ENCODE results near the gene KIR2DL4. TPM values are rescaled to one million over a fixed set of nuclear protein-coding genes. Genes with fewer than 3 reads are reported as not detected.

The KIR2DL4 gene
- total and polyA plus RNA-seq, 2 of the 13 experiments (the other 11 are each of a cell fraction or from before 2014, with no cell fraction given) = not detected

DNA sequence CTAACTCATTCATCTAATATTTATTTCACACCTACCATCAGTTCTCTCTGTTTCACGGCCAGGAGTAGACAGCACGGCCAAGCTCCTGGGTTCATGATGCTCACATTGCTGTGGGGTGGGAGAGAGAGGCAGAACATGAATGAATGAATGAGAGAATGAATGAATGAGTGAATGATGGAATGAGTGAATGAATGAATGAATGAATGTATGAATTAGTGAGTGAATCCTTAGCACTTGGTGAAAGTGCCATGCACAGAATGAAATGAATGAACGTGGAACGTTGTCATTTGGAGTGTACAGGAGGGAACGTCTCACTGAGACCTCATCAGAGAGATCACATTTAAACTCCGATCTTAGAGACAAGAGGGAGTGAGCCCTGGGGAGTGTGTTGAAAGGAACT, 11.9 kb upstream of the KIR2DL4 start (continued):
- TF ChIP-seq, protein P1, sequence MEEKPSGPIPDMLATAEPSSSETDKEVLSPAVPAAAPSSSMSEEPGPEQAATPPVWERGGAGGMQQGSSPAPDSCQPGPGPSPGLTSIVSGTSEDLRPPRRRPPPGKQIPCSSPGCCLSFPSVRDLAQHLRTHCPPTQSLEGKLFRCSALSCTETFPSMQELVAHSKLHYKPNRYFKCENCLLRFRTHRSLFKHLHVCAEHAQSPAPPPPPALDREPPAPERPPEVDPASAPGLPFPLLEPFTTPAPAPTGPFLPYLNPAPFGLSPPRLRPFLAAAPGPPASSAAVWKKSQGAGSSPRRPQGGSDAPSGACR (CRISPR knock-in tag; IDR thresholded peaks at IDR 0.05) = no peak
- no peak for TF ChIP-seq ZNF335 (CRISPR knock-in tag; IDR thresholded peaks at IDR 0.05)

DNA sequence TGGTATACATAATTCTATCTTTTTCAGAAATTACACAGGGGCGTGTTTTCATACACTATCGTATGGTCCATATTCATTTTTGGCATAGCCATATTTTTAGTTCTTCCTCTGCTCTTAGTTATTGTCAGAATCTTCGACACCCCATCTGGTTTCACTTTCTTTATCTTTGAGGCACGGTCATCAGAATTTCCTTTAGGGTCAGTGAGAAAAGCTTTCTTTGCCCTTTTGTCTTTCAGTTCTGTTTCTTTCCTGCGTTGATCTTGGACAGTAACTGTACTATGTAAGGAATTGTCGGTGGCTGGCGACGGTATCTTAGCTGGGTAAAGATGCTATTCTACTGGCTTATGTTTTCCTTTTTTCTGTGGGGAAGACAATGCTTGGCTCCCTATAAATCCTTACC, 10.6 kb upstream of the KIR2DL4 start:
- Histone ChIP-seq H3K9ac (ENCODE audit: insufficient read depth, low read depth, low read length) (no peak overlapping the region), H3K4me1 (ENCODE audit: insufficient read depth, low read length) (no peaks in the 10 kb centered on the region), H3K36me3 (replicated peaks in 1 of 2; ENCODE audit: control insufficient read depth in 1 of 2, insufficient read depth in 2 of 2, low read length in 2 of 2) (no peaks in the 10 kb centered on the region), H3K9me3 (ENCODE audit: low read length) (no peaks in the 10 kb centered on the region), H3K27me3 (ENCODE audit: control insufficient read depth in 1 of 2, insufficient read depth in 2 of 2, low read length in 2 of 2) (peaks cover 0 to 8% of the 10 kb centered on the region in 2 experiments; a peak in 3 of 5 replicates), H3K27ac (ENCODE audit: extremely low read length, insufficient read depth, low read length) (no peak overlapping the region), H3K79me2 (ENCODE audit: insufficient read depth, low read length) (no peaks in the 10 kb centered on the region), H3K4me2 (ENCODE audit: low read depth, low read length) (no peak overlapping the region), H2AFZ (ENCODE audit: low read length) (no peak overlapping the region), H4K20me1 (ENCODE audit: insufficient read depth, low read length) (no peaks in the 10 kb centered on the region), H3K4me3 (replicated peaks in 1 of 3; ENCODE audit: insufficient read depth in 1 of 3, low read depth in 2 of 3, low read length in 3 of 3) (no peak overlapping the region)
- DNase-seq (ENCODE audit: low spot score) (no peak), FAIRE-seq (no peak), ATAC-seq (no peak)
- no TSS peak for BruUV-seq (replicated peaks)
- intact Hi-C loops (cut with micrococcal nuclease; ENCODE audit: unreplicated experiment) (no loop called here), in situ Hi-C loops (cut with HindIII; ENCODE audit: extremely low pct_ligation_motif_present, low pct_unique_long_range_greater_than_20kb) (no loop called here)
- 39% methylated on average over 8 of the region's 8 CpGs for WGBS (ENCODE audit: low lambda C conversion rate)
- ChIA-PET POLR2A (no interaction called here), CTCF (ENCODE audit: low intra/inter-chr PET ratio, low total read pairs) (no interaction called here)
- TF ChIP-seq HOXA9 (CRISPR knock-in tag; IDR thresholded peaks at IDR 0.05; ENCODE audit: borderline replicate concordance) (no peak), ARNTL (CRISPR knock-in tag; IDR thresholded peaks at IDR 0.05) (no peak), RARA (CRISPR knock-in tag; IDR thresholded peaks at IDR 0.05) (no peak), ZEB1 (IDR thresholded peaks at IDR 0.05; ENCODE audit: insufficient replicate concordance, low read depth) (no peak), MTA3 (CRISPR knock-in tag; IDR thresholded peaks at IDR 0.05) (no peak), TCF7 (IDR thresholded peaks at IDR 0.05; ENCODE audit: low read depth) (no peak), PAF1 (CRISPR knock-in tag; IDR thresholded peaks at IDR 0.05) (no peak)
- TF ChIP-seq, protein P2, sequence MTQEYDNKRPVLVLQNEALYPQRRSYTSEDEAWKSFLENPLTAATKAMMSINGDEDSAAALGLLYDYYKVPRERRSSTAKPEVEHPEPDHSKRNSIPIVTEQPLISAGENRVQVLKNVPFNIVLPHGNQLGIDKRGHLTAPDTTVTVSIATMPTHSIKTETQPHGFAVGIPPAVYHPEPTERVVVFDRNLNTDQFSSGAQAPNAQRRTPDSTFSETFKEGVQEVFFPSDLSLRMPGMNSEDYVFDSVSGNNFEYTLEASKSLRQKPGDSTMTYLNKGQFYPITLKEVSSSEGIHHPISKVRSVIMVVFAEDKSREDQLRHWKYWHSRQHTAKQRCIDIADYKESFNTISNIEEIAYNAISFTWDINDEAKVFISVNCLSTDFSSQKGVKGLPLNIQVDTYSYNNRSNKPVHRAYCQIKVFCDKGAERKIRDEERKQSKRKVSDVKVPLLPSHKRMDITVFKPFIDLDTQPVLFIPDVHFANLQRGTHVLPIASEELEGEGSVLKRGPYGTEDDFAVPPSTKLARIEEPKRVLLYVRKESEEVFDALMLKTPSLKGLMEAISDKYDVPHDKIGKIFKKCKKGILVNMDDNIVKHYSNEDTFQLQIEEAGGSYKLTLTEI (CRISPR knock-in tag; conservative IDR thresholded peaks at IDR 0.05) = no peak

Measured in HepG2 (cell line).